ENCODE data around the gene OR10G8. TPM values are rescaled to one million over a fixed set of nuclear protein-coding genes. Genes with fewer than 3 reads are reported as not detected.

Gene OR10G8, protein sequence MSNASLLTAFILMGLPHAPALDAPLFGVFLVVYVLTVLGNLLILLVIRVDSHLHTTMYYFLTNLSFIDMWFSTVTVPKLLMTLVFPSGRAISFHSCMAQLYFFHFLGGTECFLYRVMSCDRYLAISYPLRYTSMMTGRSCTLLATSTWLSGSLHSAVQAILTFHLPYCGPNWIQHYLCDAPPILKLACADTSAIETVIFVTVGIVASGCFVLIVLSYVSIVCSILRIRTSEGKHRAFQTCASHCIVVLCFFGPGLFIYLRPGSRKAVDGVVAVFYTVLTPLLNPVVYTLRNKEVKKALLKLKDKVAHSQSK
- not detected in 2 replicates for total RNA-seq

DNA sequence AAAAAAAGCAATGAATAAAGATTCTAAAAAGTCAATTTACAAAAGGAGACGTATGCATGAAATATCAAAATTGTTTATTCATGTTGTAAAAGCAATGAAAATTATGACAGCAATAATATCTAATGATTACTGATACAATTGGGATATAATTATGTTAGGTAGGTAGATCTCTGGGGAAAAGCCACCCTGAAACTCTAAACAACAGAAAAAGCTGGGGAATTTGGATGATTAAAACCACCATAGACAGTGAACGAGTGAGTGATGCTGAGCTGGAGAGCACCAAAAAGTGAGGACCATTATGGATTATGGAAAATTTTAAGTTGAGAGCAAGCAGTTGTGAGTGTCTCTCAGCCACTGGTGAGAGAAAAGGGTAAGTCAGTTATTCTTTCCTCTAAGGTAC is at the start of gene OR10G8:
OR10G8 (plus strand) TSS at position 301 of the 400 bp plus-strand sequence. CDS start 2,825 bp downstream, outside the sequence.

DNA sequence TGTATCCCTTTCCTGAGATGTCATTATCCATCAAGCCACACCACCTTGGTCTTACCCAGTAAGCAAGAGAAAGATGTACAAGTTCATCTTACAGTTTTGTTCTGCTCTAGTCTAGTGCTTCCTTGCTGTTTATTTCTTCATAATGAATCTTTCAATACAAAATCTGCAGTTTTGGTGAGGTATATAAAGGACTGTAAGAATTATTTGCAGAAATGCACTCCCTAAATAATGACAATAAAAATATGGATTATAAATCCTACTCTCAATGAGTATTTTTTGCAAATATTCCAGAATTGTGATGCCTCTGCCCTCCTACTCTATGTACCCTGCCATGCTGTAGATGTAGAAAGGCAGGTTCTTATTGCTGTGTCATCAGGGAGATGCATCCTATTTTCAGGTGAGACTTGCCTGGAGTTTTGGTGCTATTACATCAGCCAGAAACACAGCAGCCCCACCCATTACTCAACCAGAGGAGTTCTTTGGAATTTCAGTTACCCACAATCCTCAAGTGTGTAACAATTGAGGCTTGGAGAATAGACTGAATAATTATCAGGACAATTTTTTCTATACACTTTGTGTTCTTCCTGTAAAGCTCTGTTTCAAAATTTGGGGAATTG is 48.8 kb upstream of the OR10G8 start, which contains the start of gene OR10S1:
OR10S1 (minus strand) TSS at position 51 of the 617 bp plus-strand sequence. CDS start 117 bp downstream, outside the sequence.

DNA sequence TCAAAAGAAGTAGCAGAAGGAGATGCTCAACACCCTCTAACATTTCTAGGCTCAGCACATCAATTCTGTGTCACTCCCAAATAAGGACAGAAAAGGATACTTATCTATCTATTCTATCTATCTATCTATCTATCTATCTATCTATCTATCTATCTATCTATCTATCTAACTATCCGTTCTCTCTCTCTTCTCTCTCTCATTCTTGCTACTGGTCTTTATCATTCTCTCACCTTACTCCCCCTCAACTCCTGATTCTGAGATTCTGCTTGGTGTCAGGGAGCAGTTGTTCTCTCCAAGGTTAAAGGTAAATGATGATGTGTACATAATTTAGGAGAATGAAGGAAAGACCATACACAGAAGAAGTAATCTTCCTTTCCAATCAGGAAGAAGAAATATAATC is 31.5 kb upstream of the OR10G8 start, which contains the start of gene OR10G6:
OR10G6 (minus strand) TSS at position 43 of the 400 bp plus-strand sequence; CDS start at position 43, 0 bp downstream.

DNA sequence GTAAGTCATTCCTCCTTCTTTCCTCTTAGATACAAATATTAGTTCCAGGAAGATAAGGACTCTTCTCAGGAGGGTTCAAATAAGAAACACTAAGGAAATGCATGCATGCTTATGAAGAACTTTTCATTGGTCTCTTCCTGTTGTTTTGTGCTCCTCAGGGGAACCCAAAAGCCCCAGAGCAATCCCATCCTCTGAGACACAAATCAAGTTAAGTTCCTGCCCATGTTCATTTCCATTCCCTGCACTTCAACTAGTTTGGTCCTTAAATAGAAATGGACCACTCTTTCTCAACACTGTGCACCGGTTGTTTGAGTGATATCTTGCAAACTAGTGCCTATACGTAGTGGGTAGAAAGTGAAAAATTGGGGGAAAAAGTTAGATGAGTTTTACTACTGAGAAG is 13.9 kb upstream of the OR10G8 start, which contains the start of gene OR10G4:
OR10G4 (plus strand) TSS at position 301 of the 400 bp plus-strand sequence. CDS start 2,578 bp downstream, outside the sequence.

DNA sequence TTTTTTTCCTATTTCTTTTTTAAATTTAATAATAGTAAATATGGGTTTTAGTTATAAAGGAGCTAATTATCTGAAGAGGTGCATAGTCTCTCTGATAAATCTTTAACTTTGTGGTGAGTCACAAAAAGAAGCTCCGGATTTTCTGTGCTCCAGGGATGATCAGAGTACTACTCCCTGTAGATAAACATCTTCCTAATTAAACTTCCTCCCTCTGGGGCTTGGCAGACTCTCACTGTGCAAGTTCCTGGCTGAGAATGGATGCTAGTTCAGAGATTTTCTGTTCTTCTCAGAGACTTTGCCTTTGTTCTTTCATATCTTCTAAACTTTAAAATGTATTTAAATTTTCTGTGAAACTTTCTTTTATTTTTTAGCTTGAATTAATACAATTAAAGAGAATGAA is 14.7 kb downstream of the OR10G8 start, which contains the start of gene OR10G7:
OR10G7 (minus strand) TSS at position 72 of the 400 bp plus-strand sequence. CDS start 2,324 bp downstream, outside the sequence.

Other genes starting within 250 kb of the OR10G8 start
- gene OR6M1, start 220.4 kb upstream of the OR10G8 start, total RNA-seq: 0.09 TPM in 1 of 2 replicates, not detected in the other
- gene TMEM225, start 141.1 kb upstream of the OR10G8 start, total RNA-seq: not detected in 2 replicates
- under 0.01 TPM in 1 of 2 replicates, not detected in the other for gene OR8D4, start 124.6 kb upstream of the OR10G8 start, total RNA-seq
- not detected in 2 replicates for gene OR4D5, start 87.2 kb upstream of the OR10G8 start, total RNA-seq
- gene OR6T1, start 83.0 kb upstream of the OR10G8 start, total RNA-seq: not detected in 2 replicates
- not detected in 2 replicates for gene OR10S1, start 49.0 kb upstream of the OR10G8 start, total RNA-seq
- not detected in 2 replicates for gene OR10G6, start 31.6 kb upstream of the OR10G8 start, total RNA-seq
- gene OR10G4, start 13.8 kb upstream of the OR10G8 start, total RNA-seq: 0.09 TPM in 1 of 2 replicates, not detected in the other
- not detected in 2 replicates for gene OR10G9, start 3.8 kb upstream of the OR10G8 start, total RNA-seq
- gene OR10G7, start 14.5 kb downstream of the OR10G8 start, total RNA-seq: not detected in 2 replicates
- 6.1 and 8.3 TPM in 2 replicates for gene VWA5A, start 88.7 kb downstream of the OR10G8 start, total RNA-seq
- not detected in 2 replicates for gene OR10D3, start 156.5 kb downstream of the OR10G8 start, total RNA-seq
- not detected in 2 replicates for gene OR8G1, start 214.3 kb downstream of the OR10G8 start, total RNA-seq
- not detected in 2 replicates for gene OR8G5, start 229.6 kb downstream of the OR10G8 start, total RNA-seq

Data from endothelial cell of coronary artery (primary cell).